DMS53 treated with DMSO at 0.1 percent for 48 hours (cell line): ENCODE measurements around the gene C1QTNF8.

Source experiments
- DNase-seq: peaks from one replicate; lab custom pipeline; 2025; ENCODE audit not compliant: unreplicated experiment; lab: John Stamatoyannopoulos, UW

C1QTNF8 gene

GRCh38 chr16:1096169-1097082, at the start of gene C1QTNF8:
Gene C1QTNF8, minus strand, starts transcription at chr16:1096244. Its CDS starts 1,322 bp downstream, at chr16:1094922.
- no peak for DNase-seq

GRCh38 chr16:1145383-1146100, 49.5 kb upstream of the C1QTNF8 start:
- no peak for DNase-seq

- no peak for DNase-seq
Measured at GRCh38 chr16:1144476-1145382, 48.7 kb upstream of the C1QTNF8 start.

GRCh38 chr16:1143761-1144450, 47.9 kb upstream of the C1QTNF8 start:
- DNase-seq, result no peak

GRCh38 chr16:1142911-1143310, 46.9 kb upstream of the C1QTNF8 start:
- no peak for DNase-seq

- DNase-seq, result no peak
Measured at GRCh38 chr16:1141716-1142115, 45.7 kb upstream of the C1QTNF8 start.

- no peak for DNase-seq
Measured at GRCh38 chr16:1141191-1141590, 45.1 kb upstream of the C1QTNF8 start.

- no peak for DNase-seq
Measured at GRCh38 chr16:1140582-1141162, 44.6 kb upstream of the C1QTNF8 start.

- DNase-seq, result no peak
Measured at GRCh38 chr16:1137604-1138003, 41.6 kb upstream of the C1QTNF8 start.

GRCh38 chr16:1135459-1135825, 39.4 kb upstream of the C1QTNF8 start:
- no peak for DNase-seq

GRCh38 chr16:1134776-1135458, 38.9 kb upstream of the C1QTNF8 start:
- DNase-seq, result no peak

- DNase-seq, result no peak
Measured at GRCh38 chr16:1133810-1134520, 37.9 kb upstream of the C1QTNF8 start.

- no peak for DNase-seq
Measured at GRCh38 chr16:1133271-1133670, 37.2 kb upstream of the C1QTNF8 start.

- no peak for DNase-seq
Measured at GRCh38 chr16:1132431-1132830, 36.4 kb upstream of the C1QTNF8 start.

- no peak for DNase-seq
Measured at GRCh38 chr16:1131378-1131994, 35.4 kb upstream of the C1QTNF8 start.

- no peak for DNase-seq
Measured at GRCh38 chr16:1130382-1130781, 34.3 kb upstream of the C1QTNF8 start.

GRCh38 chr16:1129106-1129960, 33.3 kb upstream of the C1QTNF8 start:
- DNase-seq, result no peak
